ENCODE data around the gene STC2. TPM values are rescaled to one million over a fixed set of nuclear protein-coding genes. Genes with fewer than 3 reads are reported as not detected.
A peak's percentile ranks its signal among the peaks of the same experiment; 100 is the strongest.

STC2 gene
- total RNA-seq, 2 experiments from 2014 or later, result 31.5 to 49.6 TPM

DNA sequence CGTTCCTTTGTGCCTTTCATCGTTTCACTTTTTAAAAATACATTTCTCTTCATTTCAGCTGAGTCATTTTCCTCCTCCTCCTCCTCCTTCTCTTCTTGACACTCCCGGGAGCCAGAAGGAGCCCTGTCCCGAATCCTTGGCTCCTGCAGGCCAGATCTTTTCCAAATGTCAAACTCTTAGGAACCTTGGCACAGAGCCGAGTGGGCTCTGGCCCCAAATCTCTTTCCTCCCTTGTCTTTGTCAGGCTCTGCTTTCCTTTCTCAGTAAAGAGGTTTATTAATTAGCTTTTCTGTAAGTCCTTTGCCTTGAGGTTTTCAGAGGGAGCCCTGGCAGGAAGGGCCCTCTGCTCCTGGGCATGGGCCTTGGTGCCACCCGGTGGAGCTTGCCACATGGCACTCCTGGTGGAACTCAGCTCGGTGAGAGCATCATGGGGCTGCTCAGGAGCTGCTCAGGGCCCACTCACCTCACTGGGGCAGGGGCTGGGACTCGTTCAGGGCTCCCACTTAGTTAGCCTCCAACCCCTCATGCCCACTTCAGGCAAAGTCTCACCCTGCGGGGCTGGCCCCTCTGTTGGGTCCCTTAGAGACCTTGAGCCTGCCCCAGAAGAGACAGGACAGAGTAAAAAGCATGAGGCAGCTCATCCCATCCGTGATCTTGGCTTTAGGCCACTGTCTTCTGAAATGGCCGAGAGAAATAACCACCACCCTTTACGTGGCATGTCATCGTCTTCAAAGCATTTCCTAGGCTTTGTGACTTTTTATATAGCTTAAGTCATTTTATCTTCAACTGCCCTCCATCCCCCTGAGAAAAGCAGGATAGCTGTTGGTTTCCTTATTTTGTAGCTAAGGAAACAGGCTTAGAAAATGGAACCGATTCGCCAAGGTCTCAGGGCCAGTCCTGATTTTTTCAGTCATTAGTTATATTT is 17.1 kb downstream of the STC2 start:
- Mint-ChIP-seq H3K9me3 (ENCODE audit: low read depth) (peaks cover 5% of the 10 kb centered on the region), H3K27me3 (peaks cover 33% of the 10 kb centered on the region), H3K36me3 (ENCODE audit: low read depth) (no peaks in the 10 kb centered on the region), H3K4me1 (no peaks in the 10 kb centered on the region), H3K4me3 (no peak overlapping the region), H3K27ac (no peak overlapping the region)
- intact Hi-C loops (cut with DNase I, micrococcal nuclease), result no loop called here
- ChIA-PET CTCF (interaction anchor here (0.6 to 2.0 kb wide), 4 partner anchors 14 to 615 kb away, joined by 3 to 7 read pairs (median 4); no protein-coding TSS in a partner anchor), POLR2A (interaction anchor here (0.5 to 0.6 kb wide), 2 partner anchors 251 to 324 kb away, joined by 3 to 6 read pairs; no protein-coding TSS in a partner anchor)
- ATAC-seq (no peak), DNase-seq (no peak)

DNA sequence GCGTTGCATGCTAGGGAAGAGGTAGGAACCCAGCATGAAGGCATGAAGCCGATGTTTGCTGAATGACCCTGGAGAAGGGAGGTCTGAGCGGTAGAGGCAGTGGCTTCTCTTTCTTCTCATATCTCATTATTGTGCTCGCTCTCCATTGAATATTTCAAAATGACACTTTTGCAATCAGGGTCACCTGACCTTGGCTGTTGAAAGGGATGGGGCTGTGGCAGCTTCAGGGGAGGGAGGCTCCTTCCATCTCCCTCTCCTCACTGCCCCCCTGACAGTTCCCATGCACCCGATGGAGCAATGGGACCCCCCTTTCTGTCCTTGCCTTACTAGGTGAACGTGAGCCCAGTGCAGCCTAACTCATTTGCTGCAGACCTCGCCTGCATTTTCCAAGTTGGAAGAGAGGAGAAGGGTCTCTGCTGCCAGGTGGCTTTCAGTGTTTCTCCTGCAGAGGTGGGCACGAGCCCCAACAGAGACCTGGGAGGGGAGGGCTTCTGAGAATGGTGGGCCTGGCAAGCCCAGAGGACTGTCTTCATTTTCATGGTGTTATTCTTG is 17.9 kb downstream of the STC2 start:
- ATAC-seq, result no peak
- Mint-ChIP-seq H3K36me3 (ENCODE audit: low read depth) (no peaks in the 10 kb centered on the region), H3K4me1 (no peaks in the 10 kb centered on the region), H3K27ac (no peak overlapping the region), H3K27me3 (peaks cover 28% of the 10 kb centered on the region), H3K9me3 (ENCODE audit: low read depth) (peaks cover 5% of the 10 kb centered on the region), H3K4me3 (no peak overlapping the region)
- intact Hi-C loops (cut with DNase I, micrococcal nuclease), result no loop called here
- ChIA-PET POLR2A (no interaction called here), CTCF (no interaction called here)
- no peak for DNase-seq

DNA sequence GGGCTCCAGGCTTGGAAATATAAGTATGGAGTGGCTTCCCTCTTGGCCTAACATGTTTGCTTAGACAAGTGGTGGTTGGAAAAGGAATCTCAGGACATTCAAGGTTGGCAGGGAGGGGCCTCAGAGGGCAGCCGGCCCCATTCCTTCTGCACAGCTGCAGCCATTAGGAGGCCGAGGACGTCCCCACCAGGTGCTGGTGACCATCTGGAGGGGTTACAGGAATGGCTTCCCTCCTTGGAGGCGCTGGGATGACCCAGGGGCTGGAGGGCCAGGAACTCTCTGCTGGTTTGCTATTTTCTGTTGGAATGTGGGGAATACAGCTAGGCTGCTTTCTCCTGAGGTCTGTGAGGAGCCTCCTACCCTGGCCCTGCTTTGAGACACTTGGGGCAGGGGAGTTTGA is 18.5 kb downstream of the STC2 start:
- POLR2A ChIA-PET, result no interaction called here
- H3K27ac Mint-ChIP-seq, result no peak overlapping the region
- no peak for ATAC-seq
- no peaks in the 10 kb centered on the region for H3K4me1 Mint-ChIP-seq
- peaks cover 26% of the 10 kb centered on the region for H3K27me3 Mint-ChIP-seq
- no peak for DNase-seq
- H3K9me3 Mint-ChIP-seq (ENCODE audit: low read depth), result peaks cover 5% of the 10 kb centered on the region
- intact Hi-C loops (cut with DNase I, micrococcal nuclease), result no loop called here
- CTCF ChIA-PET, result no interaction called here
- H3K36me3 Mint-ChIP-seq (ENCODE audit: low read depth), result no peaks in the 10 kb centered on the region
- no peak overlapping the region for H3K4me3 Mint-ChIP-seq

DNA sequence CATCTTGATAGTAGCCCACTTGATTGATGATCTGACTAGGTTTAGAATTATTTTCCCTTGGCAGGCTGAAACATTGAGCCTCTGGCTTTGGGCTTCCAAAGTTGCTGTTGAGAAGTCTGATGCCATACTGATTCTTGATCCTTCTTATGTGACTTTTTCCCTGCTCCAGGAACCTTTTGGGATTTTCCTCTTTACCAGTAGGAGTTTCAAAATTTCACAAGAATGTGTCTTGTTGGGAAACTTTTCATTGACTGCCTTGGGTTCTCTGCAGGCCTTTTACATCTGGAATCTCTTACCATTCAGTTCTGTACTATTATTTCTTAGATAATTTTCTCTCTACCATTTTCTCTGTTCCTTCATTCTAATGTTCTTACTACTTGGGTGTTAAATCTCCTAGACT is 20.0 kb downstream of the STC2 start:
- Mint-ChIP-seq H3K4me1 (no peaks in the 10 kb centered on the region), H3K9me3 (ENCODE audit: low read depth) (peaks cover 5% of the 10 kb centered on the region)

DNA sequence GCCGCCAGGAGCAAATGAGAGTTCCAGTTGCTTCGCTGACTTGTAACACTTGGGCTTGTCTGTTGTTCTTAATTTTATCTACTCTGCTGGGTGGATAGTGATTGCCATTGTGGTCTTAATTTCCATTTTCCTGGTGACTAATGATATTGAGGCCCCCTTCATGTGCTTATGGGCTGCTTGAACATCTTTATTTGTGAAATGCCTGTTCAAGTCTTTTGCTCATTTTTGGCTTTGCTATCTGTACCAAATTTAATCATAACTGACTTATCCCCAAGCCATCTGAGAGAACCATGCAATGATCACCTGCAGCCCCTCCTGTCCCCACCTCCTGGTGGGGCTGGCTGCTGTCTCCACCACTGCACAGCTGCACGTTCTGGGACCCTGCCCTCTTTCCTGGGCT is 20.5 kb downstream of the STC2 start:
- ChIA-PET POLR2A (no interaction called here), CTCF (no interaction called here)
- H3K27ac Mint-ChIP-seq, result no peak overlapping the region

More for the DNA sequence above, 20.0 kb downstream of the STC2 start:
- POLR2A ChIA-PET, result no interaction called here
- H3K36me3 Mint-ChIP-seq (ENCODE audit: low read depth), result no peaks in the 10 kb centered on the region
- H3K27me3 Mint-ChIP-seq, result peaks cover 26% of the 10 kb centered on the region
- ATAC-seq (no peak), DNase-seq (no peak)
- CTCF ChIA-PET, result no interaction called here
- intact Hi-C loops (cut with DNase I, micrococcal nuclease), result no loop called here
- no peak overlapping the region for H3K4me3 Mint-ChIP-seq
- H3K27ac Mint-ChIP-seq, result no peak overlapping the region

DNA sequence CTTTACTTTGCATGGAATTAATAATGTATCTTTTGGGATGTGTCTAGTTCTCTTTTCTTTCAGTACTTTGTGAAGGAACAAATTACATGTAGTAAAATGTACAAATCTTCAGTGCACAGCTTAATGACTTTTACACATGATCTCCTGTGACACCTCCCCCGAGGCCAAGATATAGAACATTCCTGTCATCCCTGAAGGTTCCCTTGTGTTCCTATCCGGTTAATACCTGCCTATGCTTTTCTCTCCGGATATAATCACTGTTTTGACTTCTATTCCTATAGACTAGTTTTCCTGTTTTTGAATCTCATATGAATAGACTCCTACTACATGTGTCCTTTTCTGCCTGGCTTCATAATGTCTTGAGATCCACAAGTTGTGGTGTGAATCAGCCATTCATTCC is 21.5 kb downstream of the STC2 start:
- no peak for DNase-seq
- ChIA-PET CTCF (interaction anchor here (2.1 kb wide), 1 partner anchor 12 kb away, joined by 19 read pairs; no protein-coding TSS in a partner anchor), POLR2A (no interaction called here)
- no peaks in the 10 kb centered on the region for H3K4me1 Mint-ChIP-seq
- H3K27me3 Mint-ChIP-seq, result peaks cover 24% of the 10 kb centered on the region
- no peaks in the 10 kb centered on the region for H3K36me3 Mint-ChIP-seq (ENCODE audit: low read depth)
- H3K9me3 Mint-ChIP-seq (ENCODE audit: low read depth), result peaks cover 5% of the 10 kb centered on the region
- no peak overlapping the region for H3K4me3 Mint-ChIP-seq
- H3K27ac Mint-ChIP-seq, result no peak overlapping the region
- intact Hi-C loops (cut with DNase I, micrococcal nuclease), result no loop called here
- no peak for ATAC-seq

More for the DNA sequence above, 20.5 kb downstream of the STC2 start:
- DNase-seq (no peak), ATAC-seq (no peak)
- intact Hi-C loops (cut with DNase I, micrococcal nuclease), result no loop called here
- H3K4me3 Mint-ChIP-seq, result no peak overlapping the region
- H3K9me3 Mint-ChIP-seq (ENCODE audit: low read depth), result peaks cover 5% of the 10 kb centered on the region
- no peaks in the 10 kb centered on the region for H3K4me1 Mint-ChIP-seq
- no peaks in the 10 kb centered on the region for H3K36me3 Mint-ChIP-seq (ENCODE audit: low read depth)
- peaks cover 27% of the 10 kb centered on the region for H3K27me3 Mint-ChIP-seq

DNA sequence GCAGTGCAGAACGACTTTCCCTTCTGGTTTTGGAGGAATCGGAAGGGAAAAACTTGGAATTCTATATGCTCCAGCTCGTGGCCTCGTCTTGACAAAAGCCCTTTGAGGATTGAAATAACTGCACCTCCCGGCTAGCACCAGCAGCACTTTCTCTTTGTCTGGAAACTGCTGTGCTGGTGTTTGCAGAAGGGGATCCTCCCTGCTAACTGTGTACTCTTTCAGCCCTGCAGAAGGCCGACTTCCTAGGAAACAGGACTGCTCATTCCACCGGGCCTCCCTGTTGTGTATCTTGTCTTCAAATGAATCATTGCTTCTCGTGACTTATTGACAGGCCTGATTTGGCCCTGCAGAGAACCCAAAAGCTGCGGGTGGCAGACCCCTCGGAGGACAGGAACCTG is 23.6 kb downstream of the STC2 start:
- H3K36me3 Mint-ChIP-seq (ENCODE audit: low read depth), result no peaks in the 10 kb centered on the region
- CTCF ChIA-PET, result interaction anchor here (0.8 to 1.8 kb wide), 2 partner anchors 27 to 407 kb away, joined by 3 to 6 read pairs; no protein-coding TSS in a partner anchor
- intact Hi-C loops (cut with DNase I, micrococcal nuclease), result no loop called here
- no peaks in the 10 kb centered on the region for H3K4me1 Mint-ChIP-seq
- DNase-seq (no peak), ATAC-seq (no peak)
- POLR2A ChIA-PET, result no interaction called here
- H3K27me3 Mint-ChIP-seq, result peaks cover 23% of the 10 kb centered on the region
- no peak overlapping the region for H3K4me3 Mint-ChIP-seq
- H3K27ac Mint-ChIP-seq, result no peak overlapping the region
- H3K9me3 Mint-ChIP-seq (ENCODE audit: low read depth), result peaks cover 5% of the 10 kb centered on the region

DNA sequence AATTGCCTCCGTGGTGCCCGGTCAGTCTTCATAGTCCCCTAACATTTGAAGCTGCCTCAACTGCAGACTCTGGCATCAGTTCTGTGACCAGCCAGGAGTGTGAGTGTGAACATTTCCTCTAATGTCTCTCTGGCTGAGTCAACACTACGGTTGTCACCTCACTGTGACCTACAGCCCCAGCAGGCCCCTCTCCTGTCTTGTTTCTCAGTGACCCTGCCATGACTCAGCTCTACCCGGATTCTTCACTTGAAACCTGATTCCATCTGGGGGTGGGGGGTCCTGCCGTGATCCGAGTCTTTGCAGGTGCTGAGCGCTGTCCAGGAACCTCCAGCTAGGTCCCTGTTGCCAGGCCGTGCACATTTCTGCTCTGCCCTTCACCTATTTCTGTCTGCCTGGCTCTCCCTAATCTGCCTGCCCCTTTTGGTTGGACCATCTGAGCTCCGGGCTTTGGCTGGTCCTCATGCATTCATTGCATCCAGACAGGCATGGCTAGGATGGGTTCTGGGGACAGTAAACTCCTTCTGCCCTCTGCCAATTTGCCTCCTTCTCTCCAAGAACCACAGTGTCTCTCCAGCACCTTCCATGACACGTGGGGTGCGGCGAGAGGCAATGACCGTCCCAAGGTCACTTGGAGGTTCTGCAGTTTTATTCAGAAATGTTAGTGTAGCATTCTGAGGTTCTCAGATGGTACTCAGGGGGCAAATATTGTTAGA is 24.2 kb downstream of the STC2 start:
- Mint-ChIP-seq H3K9me3 (ENCODE audit: low read depth) (peaks cover 5% of the 10 kb centered on the region), H3K36me3 (ENCODE audit: low read depth) (no peaks in the 10 kb centered on the region), H3K4me3 (no peak overlapping the region), H3K27ac (no peak overlapping the region), H3K27me3 (peaks cover 21% of the 10 kb centered on the region), H3K4me1 (no peaks in the 10 kb centered on the region)
- DNase-seq (no peak), ATAC-seq (peak; percentile 69)
- ChIA-PET CTCF (interaction anchor here (0.7 kb wide), 2 partner anchors 15 to 1026 kb away, joined by 3 read pairs; no protein-coding TSS in a partner anchor), POLR2A (no interaction called here)
- intact Hi-C loops (cut with DNase I, micrococcal nuclease), result no loop called here

DNA sequence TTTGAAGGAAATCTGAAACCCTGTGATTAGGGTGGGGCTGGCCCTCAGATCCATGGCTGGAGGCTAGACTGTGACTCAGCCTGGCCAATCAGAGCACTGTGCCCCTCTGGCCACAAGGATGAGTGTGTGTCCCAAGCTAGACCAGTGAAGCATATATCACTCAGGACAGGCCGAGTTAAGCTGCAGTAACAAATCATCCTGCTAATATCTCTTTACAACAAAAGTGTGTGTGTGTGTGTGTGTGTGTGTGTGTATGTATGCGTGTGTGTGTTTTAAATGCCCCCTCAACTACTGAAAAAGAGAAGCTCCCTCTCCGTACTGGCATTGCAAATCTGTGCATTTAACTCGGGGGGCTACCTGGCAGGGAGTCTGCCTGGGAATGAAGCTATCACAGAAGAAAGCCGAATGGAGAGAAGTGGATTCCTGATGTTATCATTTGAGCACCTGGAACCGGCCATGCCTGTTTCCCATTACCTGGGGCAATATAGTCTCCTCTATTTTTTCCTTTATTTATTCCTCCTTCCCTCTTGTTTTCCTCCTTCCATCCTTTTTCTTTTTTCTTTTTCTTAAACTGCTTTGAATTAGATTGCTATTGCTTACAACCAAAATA is 25.6 kb downstream of the STC2 start:
- no peaks in the 10 kb centered on the region for H3K9me3 Mint-ChIP-seq (ENCODE audit: low read depth)
- POLR2A ChIA-PET, result no interaction called here
- no peaks in the 10 kb centered on the region for H3K4me1 Mint-ChIP-seq
- H3K4me3 Mint-ChIP-seq, result no peak overlapping the region
- CTCF ChIA-PET, result no interaction called here
- intact Hi-C loops (cut with DNase I, micrococcal nuclease), result no loop called here
- H3K27me3 Mint-ChIP-seq, result peaks cover 20% of the 10 kb centered on the region
- H3K27ac Mint-ChIP-seq, result no peak overlapping the region
- H3K36me3 Mint-ChIP-seq (ENCODE audit: low read depth), result no peaks in the 10 kb centered on the region
- DNase-seq (no peak), ATAC-seq (no peak)

DNA sequence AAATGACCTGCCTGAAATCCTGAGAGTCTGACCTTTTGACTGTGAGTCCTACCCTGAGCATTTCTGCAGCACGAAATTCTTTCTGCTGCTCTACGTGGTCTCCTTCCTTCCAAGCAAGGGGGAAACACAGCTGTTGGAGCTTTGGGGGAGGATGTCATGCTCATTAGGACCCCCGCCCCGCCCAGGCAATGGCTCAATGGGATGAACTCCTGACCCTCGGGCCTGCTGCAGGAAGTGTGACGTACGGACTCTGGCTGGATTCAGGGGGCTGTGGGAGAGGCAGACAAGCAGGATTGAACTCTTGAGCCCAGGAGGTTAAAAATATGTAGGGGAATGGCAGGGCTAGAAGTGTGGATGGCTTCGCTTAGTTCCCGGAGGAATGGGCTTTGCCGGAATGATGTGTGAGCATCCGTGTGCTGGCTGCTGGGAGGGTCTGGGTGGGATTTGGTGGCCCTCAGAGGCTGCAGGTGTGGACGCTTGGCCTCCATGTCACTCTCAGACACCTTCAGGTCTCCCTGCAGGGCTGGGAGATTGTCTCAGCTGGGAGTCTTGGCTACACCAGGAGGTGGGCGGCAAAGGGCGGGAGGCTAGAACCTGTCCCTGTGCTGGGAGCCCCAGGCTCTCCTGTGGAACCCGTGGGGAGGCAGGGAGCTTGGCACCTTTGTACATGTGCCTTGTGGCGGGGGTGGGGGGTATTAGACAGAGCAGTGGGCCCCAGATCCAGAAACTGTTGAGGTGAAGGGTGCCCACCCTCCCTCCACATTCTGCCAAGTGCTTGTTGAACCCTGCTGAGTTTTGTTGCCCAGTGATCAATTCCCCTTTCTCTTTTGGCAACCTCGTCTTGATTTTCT is 26.3 kb downstream of the STC2 start:
- intact Hi-C loops (cut with DNase I, micrococcal nuclease), result no loop called here
- H3K4me1 Mint-ChIP-seq, result no peaks in the 10 kb centered on the region
- H3K4me3 Mint-ChIP-seq, result no peak overlapping the region
- ATAC-seq, result no peak
- ChIA-PET CTCF (no interaction called here), POLR2A (no interaction called here)
- no peaks in the 10 kb centered on the region for H3K9me3 Mint-ChIP-seq (ENCODE audit: low read depth)
- H3K27ac Mint-ChIP-seq, result no peak overlapping the region
- H3K27me3 Mint-ChIP-seq, result peaks cover 19% of the 10 kb centered on the region
- no peak for DNase-seq
- H3K36me3 Mint-ChIP-seq (ENCODE audit: low read depth), result no peaks in the 10 kb centered on the region
